ENCODE data around the gene DDIT4.

DNA sequence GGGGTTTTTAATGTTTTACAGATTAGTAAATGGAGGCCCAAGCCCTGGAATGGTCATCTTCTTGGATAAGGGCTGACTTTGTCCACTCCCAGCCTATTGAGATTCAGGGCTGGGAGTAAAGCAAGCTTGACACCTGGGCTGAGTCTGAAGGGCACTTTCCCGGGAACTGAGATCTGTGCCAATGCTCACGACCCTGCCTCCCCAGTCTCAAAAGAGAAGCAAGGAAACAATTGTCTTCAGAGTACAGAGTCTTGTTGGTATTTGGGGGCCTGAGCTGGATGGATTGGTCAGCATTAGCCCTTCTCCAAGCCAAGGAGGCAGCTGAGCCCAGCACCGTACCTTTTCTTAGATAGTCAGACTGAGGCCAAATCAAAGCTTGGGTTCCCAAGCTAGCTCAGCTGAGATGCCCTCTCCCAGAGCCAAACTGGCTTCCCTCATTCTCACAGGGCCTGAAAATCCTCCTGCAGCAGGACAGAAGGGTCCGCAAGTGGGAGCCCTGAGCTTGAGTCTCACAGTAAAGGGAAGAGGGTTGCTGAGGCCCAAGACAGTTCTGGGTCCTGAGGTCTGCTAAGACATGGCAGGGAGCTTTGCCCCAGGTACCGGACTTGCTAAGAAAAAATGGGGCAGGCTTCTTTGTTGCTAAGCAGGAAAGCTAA is 3.7 kb downstream of the DDIT4 start:
- TF ChIP-seq EZH2 (IDR thresholded peaks at IDR 0.05; ENCODE audit: borderline replicate concordance, low read depth, low read length): no peak
- no peak for TF ChIP-seq CSDE1 (IDR thresholded peaks at IDR 0.05)
- TF ChIP-seq ETV6 (IDR thresholded peaks at IDR 0.05; ENCODE audit: borderline replicate concordance in 1 of 2, low read depth in 2 of 2, low read length in 1 of 2): no peak
- TF ChIP-seq ETV6 (CRISPR knock-in tag; IDR thresholded peaks at IDR 0.05; ENCODE audit: borderline replicate concordance): no peak
- TF ChIP-seq, protein P1, sequence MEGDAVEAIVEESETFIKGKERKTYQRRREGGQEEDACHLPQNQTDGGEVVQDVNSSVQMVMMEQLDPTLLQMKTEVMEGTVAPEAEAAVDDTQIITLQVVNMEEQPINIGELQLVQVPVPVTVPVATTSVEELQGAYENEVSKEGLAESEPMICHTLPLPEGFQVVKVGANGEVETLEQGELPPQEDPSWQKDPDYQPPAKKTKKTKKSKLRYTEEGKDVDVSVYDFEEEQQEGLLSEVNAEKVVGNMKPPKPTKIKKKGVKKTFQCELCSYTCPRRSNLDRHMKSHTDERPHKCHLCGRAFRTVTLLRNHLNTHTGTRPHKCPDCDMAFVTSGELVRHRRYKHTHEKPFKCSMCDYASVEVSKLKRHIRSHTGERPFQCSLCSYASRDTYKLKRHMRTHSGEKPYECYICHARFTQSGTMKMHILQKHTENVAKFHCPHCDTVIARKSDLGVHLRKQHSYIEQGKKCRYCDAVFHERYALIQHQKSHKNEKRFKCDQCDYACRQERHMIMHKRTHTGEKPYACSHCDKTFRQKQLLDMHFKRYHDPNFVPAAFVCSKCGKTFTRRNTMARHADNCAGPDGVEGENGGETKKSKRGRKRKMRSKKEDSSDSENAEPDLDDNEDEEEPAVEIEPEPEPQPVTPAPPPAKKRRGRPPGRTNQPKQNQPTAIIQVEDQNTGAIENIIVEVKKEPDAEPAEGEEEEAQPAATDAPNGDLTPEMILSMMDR (IDR thresholded peaks at IDR 0.05 in 2 of 3, conservative IDR thresholded peaks at IDR 0.05 in 1 of 3; ENCODE audit: insufficient read depth in 2 of 3, low read depth in 1 of 3, low read length in 3 of 3): no peak
- TF ChIP-seq, protein P2, sequence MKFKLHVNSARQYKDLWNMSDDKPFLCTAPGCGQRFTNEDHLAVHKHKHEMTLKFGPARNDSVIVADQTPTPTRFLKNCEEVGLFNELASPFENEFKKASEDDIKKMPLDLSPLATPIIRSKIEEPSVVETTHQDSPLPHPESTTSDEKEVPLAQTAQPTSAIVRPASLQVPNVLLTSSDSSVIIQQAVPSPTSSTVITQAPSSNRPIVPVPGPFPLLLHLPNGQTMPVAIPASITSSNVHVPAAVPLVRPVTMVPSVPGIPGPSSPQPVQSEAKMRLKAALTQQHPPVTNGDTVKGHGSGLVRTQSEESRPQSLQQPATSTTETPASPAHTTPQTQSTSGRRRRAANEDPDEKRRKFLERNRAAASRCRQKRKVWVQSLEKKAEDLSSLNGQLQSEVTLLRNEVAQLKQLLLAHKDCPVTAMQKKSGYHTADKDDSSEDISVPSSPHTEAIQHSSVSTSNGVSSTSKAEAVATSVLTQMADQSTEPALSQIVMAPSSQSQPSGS (CRISPR knock-in tag; IDR thresholded peaks at IDR 0.05): no peak
